ELF-1 (cell line): Measurements from ENCODE around the gene SLC22A6.
A peak's percentile ranks its signal among the peaks of the same experiment; 100 is the strongest.
"Not testable (repeated sequence)": the region's sequence is repeated elsewhere in the genome, so short reads cannot be mapped to it uniquely, and the experiment has no call there.

Source experiments
- DNase-seq: peaks from one replicate; pipeline ENCODE4 v3.0.0-alpha.2; 2016; ENCODE audit warnings: low read depth, low spot score

The SLC22A6 gene

GRCh38 chr11:62988276-62988675, 3.5 kb upstream of the SLC22A6 start:
- no peak for DNase-seq

- DNase-seq = no peak
Measured at GRCh38 chr11:62985041-62985750, 429 bp upstream of the SLC22A6 start.

- DNase-seq = no peak
Measured at GRCh38 chr11:62983536-62984199, 1.1 kb downstream of the SLC22A6 start.

GRCh38 chr11:62981743-62982142, 3.0 kb downstream of the SLC22A6 start:
- no peak for DNase-seq

- no peak for DNase-seq
Measured at GRCh38 chr11:62980133-62980760, 4.5 kb downstream of the SLC22A6 start.

GRCh38 chr11:62976109-62976508, 8.7 kb downstream of the SLC22A6 start:
- DNase-seq = peak; percentile 23

- DNase-seq = peak; percentile 75
Measured at GRCh38 chr11:62974848-62975522, 9.8 kb downstream of the SLC22A6 start.

GRCh38 chr11:62965574-62965973, 19.2 kb downstream of the SLC22A6 start:
- DNase-seq = no peak

- no peak for DNase-seq
Measured at GRCh38 chr11:62962391-62962790, 22.4 kb downstream of the SLC22A6 start.

- no peak for DNase-seq
Measured at GRCh38 chr11:62961017-62961570, 23.7 kb downstream of the SLC22A6 start.

GRCh38 chr11:62959422-62959980, 25.3 kb downstream of the SLC22A6 start:
- DNase-seq = no peak

GRCh38 chr11:62958547-62959421, 26.0 kb downstream of the SLC22A6 start:
- DNase-seq = no peak

GRCh38 chr11:62957147-62957546, 27.6 kb downstream of the SLC22A6 start:
- no peak for DNase-seq

GRCh38 chr11:62954478-62954877, 30.3 kb downstream of the SLC22A6 start:
- DNase-seq = no peak

- no peak for DNase-seq
Measured at GRCh38 chr11:62953811-62954210, 31.0 kb downstream of the SLC22A6 start.

GRCh38 chr11:62948765-62949320, 35.9 kb downstream of the SLC22A6 start:
- no peak for DNase-seq

GRCh38 chr11:62945538-62945937, 39.2 kb downstream of the SLC22A6 start:
- DNase-seq = not testable (repeated sequence)

- DNase-seq = not testable (repeated sequence)
Measured at GRCh38 chr11:62937528-62937927, 47.2 kb downstream of the SLC22A6 start.

GRCh38 chr11:62934496-62934785, 50.3 kb downstream of the SLC22A6 start:
- peak; percentile 59 for DNase-seq

- no peak for DNase-seq
Measured at GRCh38 chr11:62933750-62934495, 50.8 kb downstream of the SLC22A6 start.
